ENCODE results near the gene HDC.

The HDC gene

DNA sequence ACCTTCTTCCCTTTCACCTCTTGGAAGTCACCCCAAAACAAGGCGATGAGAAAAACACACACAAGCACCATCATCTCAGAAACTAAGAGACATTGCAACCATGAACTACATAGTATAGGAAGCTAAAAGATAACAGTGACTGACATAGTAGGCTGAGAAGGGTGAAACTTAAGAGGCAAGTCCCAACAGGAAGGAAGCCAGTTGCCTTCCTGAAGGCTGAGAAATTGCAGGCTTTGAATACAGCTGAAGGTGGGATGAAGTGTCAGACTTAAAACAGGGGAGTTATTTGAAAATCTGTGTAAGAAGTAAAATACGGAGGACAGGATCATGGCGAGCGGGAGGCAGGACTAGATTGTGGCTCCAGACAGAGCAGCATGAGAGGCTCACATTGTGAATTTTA lies 55.7 kb downstream of the HDC start:
- Histone ChIP-seq H3K27ac (no peak overlapping the region), H3K27me3 (replicated peaks) (no peaks in the 10 kb centered on the region), H3K36me3 (replicated peaks) (no peaks in the 10 kb centered on the region), H3K4me3 (ENCODE audit: low read depth, low read length) (no peak overlapping the region)
- in situ Hi-C loops (cut with HindIII; ENCODE audit: low pct_ligation_motif_present, low sequenced_read_pairs) = no loop called here
- TF ChIP-seq, protein P1, sequence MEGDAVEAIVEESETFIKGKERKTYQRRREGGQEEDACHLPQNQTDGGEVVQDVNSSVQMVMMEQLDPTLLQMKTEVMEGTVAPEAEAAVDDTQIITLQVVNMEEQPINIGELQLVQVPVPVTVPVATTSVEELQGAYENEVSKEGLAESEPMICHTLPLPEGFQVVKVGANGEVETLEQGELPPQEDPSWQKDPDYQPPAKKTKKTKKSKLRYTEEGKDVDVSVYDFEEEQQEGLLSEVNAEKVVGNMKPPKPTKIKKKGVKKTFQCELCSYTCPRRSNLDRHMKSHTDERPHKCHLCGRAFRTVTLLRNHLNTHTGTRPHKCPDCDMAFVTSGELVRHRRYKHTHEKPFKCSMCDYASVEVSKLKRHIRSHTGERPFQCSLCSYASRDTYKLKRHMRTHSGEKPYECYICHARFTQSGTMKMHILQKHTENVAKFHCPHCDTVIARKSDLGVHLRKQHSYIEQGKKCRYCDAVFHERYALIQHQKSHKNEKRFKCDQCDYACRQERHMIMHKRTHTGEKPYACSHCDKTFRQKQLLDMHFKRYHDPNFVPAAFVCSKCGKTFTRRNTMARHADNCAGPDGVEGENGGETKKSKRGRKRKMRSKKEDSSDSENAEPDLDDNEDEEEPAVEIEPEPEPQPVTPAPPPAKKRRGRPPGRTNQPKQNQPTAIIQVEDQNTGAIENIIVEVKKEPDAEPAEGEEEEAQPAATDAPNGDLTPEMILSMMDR (IDR thresholded peaks at IDR 0.05; ENCODE audit: low read depth, low read length, missing control alignments) = no peak
- DNase-seq = no peak

DNA sequence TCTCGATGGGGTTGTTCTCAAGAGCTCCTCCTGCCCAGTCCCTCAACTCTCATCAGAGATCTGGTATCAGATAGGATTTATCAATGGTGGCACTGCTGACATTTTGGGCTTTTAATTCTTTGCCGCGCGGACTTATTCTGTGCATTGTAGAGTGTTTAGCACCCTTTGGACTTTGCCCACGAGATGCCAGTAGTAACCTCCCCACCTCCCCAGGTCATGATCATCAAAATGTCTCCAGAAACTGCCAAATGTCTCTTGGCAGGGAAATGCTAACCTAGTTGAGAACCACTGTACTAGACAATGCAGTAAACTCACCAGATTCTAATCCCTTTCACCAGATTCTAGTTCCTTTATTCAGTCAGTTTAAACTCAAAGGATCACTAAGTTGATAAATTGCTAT lies 59.5 kb downstream of the HDC start:
- no peak overlapping the region for H3K4me3 ChIP-seq (ENCODE audit: low read depth, low read length)
- in situ Hi-C loops (cut with HindIII; ENCODE audit: low pct_ligation_motif_present, low sequenced_read_pairs) = no loop called here
- TF ChIP-seq, protein P1 (IDR thresholded peaks at IDR 0.05; ENCODE audit: low read depth, low read length, missing control alignments) = no peak

DNA sequence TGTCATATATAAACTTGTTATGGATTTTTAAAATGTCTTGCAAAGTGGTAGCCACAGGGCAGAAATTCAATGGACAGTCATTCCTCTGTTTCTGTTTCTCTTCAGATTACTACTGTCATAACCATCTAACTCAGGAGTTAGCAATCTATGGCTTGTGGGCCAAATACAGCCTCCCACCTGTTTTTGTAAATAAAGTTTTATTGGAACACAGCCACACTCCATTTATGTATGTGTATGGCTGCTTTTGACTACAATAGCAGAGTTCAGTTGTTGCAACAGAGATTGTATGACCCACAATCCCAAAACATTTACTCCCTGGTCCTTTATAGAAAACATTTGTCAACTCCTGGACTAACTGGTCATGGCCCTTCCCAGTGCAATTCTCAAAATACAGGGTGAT lies 63.5 kb downstream of the HDC start:
- TF ChIP-seq, protein P1 (IDR thresholded peaks at IDR 0.05; ENCODE audit: low read depth, low read length, missing control alignments) = no peak
- DNase-seq = no peak
- Histone ChIP-seq H3K27ac (no peak overlapping the region), H3K4me3 (ENCODE audit: low read depth, low read length) (no peak overlapping the region), H3K36me3 (replicated peaks) (no peaks in the 10 kb centered on the region), H3K27me3 (replicated peaks) (no peaks in the 10 kb centered on the region)
- in situ Hi-C loops (cut with HindIII; ENCODE audit: low pct_ligation_motif_present, low sequenced_read_pairs) = no loop called here

More for the DNA sequence above, 59.5 kb downstream of the HDC start:
- Histone ChIP-seq H3K27me3 (replicated peaks) (no peaks in the 10 kb centered on the region), H3K36me3 (replicated peaks) (no peaks in the 10 kb centered on the region), H3K27ac (no peak overlapping the region)
- DNase-seq = no peak

DNA sequence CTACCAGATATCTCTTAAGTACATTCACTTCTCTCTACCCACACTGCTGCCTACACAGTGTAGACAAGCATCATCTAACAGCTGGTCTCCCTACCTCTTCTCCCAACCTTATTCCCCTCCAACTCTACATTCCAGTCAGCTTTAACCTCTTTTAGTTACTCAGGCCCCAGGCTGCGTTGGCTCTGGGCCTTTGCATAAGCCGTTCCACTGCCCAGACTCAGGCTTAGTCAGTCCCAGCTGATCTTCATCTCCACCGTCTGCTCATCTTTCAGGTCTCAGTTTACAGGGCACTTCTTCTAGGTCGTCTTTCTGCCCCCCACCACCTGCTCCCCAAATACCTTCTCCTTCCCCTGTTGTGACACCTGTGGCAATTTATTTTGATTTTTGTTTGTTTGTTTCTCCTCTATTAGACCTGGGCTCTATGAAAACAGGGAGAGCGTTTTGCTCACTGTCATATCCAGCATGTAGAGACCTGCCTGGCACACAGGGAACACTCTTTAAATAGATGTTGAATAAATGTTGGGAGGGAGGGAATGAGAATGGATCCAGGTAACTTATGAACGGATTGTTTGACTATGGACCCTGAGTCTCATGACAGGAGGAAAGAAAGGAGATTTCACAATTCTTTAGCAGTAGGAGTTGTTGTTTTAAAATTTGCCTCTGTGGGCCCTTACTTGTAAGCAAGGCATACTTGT lies 72.5 kb downstream of the HDC start:
- no peak overlapping the region for H3K4me3 ChIP-seq (ENCODE audit: low read depth, low read length)
- no peak overlapping the region for H3K27ac ChIP-seq
- H3K27me3 ChIP-seq (replicated peaks) = peaks cover 2% of the 10 kb centered on the region
- H3K36me3 ChIP-seq (replicated peaks) = no peaks in the 10 kb centered on the region
- no peak for DNase-seq
- in situ Hi-C loops (cut with HindIII; ENCODE audit: low pct_ligation_motif_present, low sequenced_read_pairs) = no loop called here
- TF ChIP-seq, protein P1 (IDR thresholded peaks at IDR 0.05; ENCODE audit: low read depth, low read length, missing control alignments) = no peak

DNA sequence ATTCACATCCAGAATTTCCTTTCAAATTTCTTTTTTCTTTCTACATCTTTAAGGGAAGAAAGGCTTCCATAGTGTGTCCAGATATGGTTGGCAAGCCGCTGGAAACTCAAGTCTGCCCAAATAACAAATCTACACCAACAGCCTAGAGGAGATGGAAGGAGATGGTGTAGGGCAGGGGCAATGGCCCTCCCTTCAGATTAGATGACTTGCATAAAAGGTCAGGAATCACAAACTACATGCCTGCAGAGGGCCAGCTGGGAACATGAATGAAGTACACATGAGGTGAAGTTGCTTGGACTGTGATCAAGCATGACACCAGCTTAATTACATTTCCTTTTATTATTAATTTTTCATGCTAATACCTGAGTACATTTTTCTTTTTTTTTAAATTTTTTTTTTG lies 73.4 kb downstream of the HDC start:
- Histone ChIP-seq H3K36me3 (replicated peaks) (no peaks in the 10 kb centered on the region), H3K27ac (no peak overlapping the region), H3K4me3 (ENCODE audit: low read depth, low read length) (no peak overlapping the region), H3K27me3 (replicated peaks) (peaks cover 2% of the 10 kb centered on the region)
- no peak for DNase-seq
- TF ChIP-seq, protein P1 (IDR thresholded peaks at IDR 0.05; ENCODE audit: low read depth, low read length, missing control alignments) = no peak
- in situ Hi-C loops (cut with HindIII; ENCODE audit: low pct_ligation_motif_present, low sequenced_read_pairs) = no loop called here
